ENCODE data around the gene SH3BP2. TPM values are rescaled to one million over a fixed set of nuclear protein-coding genes. Genes with fewer than 3 reads are reported as not detected.

SH3BP2 gene
- polyA plus RNA-seq, 1 of the 3 experiments (the other 2 are of a cell fraction): 25.2 TPM

DNA sequence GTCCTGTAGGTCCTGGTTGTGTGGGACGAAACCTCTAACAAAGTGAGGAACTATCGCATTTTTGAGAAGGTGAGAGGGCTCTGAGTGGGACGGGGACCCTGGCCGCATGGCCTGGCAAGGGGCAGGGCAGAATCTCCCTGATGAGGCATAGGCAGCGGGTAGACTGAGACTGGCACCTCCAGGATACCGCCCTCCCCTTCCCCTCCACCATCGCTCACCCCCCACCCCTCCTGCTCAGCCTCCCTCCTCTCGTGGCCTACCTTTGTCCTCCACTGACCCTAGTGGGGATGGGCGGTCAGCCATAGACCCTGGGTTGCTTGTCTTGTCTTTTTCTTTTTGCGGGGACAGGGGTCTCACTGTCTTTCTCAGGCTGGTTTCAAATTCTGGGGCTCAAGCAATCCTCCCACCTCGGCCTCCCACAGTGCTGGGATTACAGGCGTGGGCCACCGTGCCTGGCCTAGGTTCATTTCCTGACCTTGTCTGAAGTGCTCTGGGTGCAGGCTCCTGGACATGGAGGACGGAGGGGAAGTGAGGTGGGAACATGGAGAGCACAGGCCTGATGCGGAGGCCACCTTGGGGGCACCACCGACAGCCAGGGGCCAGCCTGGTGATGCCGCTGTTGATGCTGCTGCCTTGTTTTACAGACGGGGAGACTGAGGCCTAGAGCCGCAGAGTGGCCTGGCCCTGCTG, 40.2 kb downstream of the SH3BP2 start:
- Histone ChIP-seq H2AFZ (ENCODE audit: low read depth) (no peak overlapping the region), H4K20me1 (ENCODE audit: insufficient read depth) (no peaks in the 10 kb centered on the region), H3F3A (replicated peaks; ENCODE audit: insufficient read depth) (peaks cover 2% of the 10 kb centered on the region), H3K27me3 (ENCODE audit: insufficient read depth) (no peaks in the 10 kb centered on the region), H3K9me2 (no peaks in the 10 kb centered on the region), H3K4me2 (no peak overlapping the region), H3K4me1 (ENCODE audit: control insufficient read depth in 1 of 2, insufficient read depth in 2 of 2, low read depth in 1 of 2, low read length in 1 of 2) (peaks cover 2 to 6% of the 10 kb centered on the region in 2 experiments; a peak in 2 of 4 replicates), H3K9ac (no peak overlapping the region), H3K79me2 (ENCODE audit: insufficient read depth) (no peaks in the 10 kb centered on the region), H3K36me3 (replicated peaks in 1 of 2; ENCODE audit: control insufficient read depth in 1 of 2, insufficient read depth in 2 of 2, low read length in 1 of 2) (peaks cover 0 to 29% of the 10 kb centered on the region in 2 experiments), H3K9me3 (no peaks in the 10 kb centered on the region), H3K4me3 (ENCODE audit: low read depth in 2 of 2, low read length in 1 of 2) (no peak overlapping the region), H3K27ac (ENCODE audit: low read depth in 2 of 2, low read length in 1 of 2) (no peak overlapping the region)
- POLR2A ChIA-PET: interaction anchor here (0.8 kb wide), 1 partner anchor 10 kb away, joined by 3 read pairs; the partner anchor contains the start of gene ADD1
- DNase-seq: no peak
- WGBS (ENCODE audit: low lambda C conversion rate): 84% methylated on average over 13 of the region's 19 CpGs
- TF ChIP-seq SMC3 (IDR thresholded peaks at IDR 0.05; ENCODE audit: low read depth, low read length) (no peak), GABPA (IDR thresholded peaks at IDR 0.05; ENCODE audit: low read depth) (no peak), TEAD4 (IDR thresholded peaks at IDR 0.05; ENCODE audit: borderline replicate concordance, insufficient read depth) (no peak), RAD21 (IDR thresholded peaks at IDR 0.05; ENCODE audit: low read length) (no peak)
- CTCF ChIA-PET: no interaction called here

DNA sequence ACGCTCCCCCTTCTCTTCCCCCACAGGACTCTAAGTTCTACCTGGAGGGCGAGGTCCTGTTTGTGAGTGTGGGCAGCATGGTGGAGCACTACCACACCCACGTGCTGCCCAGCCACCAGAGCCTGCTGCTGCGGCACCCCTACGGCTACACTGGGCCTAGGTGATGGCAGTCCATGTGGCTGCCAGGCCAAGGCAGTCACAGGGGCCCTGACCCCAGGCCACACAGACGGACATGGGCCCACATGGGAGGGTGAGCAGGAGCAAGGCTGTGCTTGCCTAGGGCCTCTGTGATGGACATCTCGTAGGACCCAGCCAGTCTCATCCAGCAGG, 40.8 kb downstream of the SH3BP2 start:
- no peaks in the 10 kb centered on the region for H3K9me3 ChIP-seq
- H3K9me2 ChIP-seq: no peaks in the 10 kb centered on the region
- H3K27ac ChIP-seq (ENCODE audit: low read depth in 2 of 2, low read length in 1 of 2): no peak overlapping the region
- peaks cover 5% of the 10 kb centered on the region for H3F3A ChIP-seq (replicated peaks; ENCODE audit: insufficient read depth)
- no peak overlapping the region for H3K4me2 ChIP-seq
- TF ChIP-seq SIN3A (IDR thresholded peaks at IDR 0.05; ENCODE audit: borderline replicate concordance, low read depth, low read length) (no peak), YY1 (IDR thresholded peaks at IDR 0.05; ENCODE audit: low read depth) (no peak), SMC3 (IDR thresholded peaks at IDR 0.05; ENCODE audit: low read depth, low read length) (no peak), TCF12 (IDR thresholded peaks at IDR 0.05) (no peak), POLR2AphosphoS5 (IDR thresholded peaks at IDR 0.05; ENCODE audit: low read depth, low read length) (no peak), RAD21 (IDR thresholded peaks at IDR 0.05; ENCODE audit: low read length) (no peak), EP300 (IDR thresholded peaks at IDR 0.05; ENCODE audit: borderline replicate concordance in 1 of 2, low read depth in 1 of 2, low read length in 1 of 2) (no peak)
- TF ChIP-seq, protein P1, sequence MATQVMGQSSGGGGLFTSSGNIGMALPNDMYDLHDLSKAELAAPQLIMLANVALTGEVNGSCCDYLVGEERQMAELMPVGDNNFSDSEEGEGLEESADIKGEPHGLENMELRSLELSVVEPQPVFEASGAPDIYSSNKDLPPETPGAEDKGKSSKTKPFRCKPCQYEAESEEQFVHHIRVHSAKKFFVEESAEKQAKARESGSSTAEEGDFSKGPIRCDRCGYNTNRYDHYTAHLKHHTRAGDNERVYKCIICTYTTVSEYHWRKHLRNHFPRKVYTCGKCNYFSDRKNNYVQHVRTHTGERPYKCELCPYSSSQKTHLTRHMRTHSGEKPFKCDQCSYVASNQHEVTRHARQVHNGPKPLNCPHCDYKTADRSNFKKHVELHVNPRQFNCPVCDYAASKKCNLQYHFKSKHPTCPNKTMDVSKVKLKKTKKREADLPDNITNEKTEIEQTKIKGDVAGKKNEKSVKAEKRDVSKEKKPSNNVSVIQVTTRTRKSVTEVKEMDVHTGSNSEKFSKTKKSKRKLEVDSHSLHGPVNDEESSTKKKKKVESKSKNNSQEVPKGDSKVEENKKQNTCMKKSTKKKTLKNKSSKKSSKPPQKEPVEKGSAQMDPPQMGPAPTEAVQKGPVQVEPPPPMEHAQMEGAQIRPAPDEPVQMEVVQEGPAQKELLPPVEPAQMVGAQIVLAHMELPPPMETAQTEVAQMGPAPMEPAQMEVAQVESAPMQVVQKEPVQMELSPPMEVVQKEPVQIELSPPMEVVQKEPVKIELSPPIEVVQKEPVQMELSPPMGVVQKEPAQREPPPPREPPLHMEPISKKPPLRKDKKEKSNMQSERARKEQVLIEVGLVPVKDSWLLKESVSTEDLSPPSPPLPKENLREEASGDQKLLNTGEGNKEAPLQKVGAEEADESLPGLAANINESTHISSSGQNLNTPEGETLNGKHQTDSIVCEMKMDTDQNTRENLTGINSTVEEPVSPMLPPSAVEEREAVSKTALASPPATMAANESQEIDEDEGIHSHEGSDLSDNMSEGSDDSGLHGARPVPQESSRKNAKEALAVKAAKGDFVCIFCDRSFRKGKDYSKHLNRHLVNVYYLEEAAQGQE (IDR thresholded peaks at IDR 0.05; ENCODE audit: low read depth, low read length): no peak
- no peak overlapping the region for H3K9ac ChIP-seq
- 96% methylated on average over 4 of the region's 7 CpGs for WGBS (ENCODE audit: low lambda C conversion rate)
- no peaks in the 10 kb centered on the region for H4K20me1 ChIP-seq (ENCODE audit: insufficient read depth)
- ChIA-PET POLR2A (interaction anchor here (0.8 kb wide), 1 partner anchor 10 kb away, joined by 3 read pairs; the partner anchor contains the start of gene ADD1), CTCF (interaction anchor here (1.2 kb wide), 1 partner anchor 12 kb away, joined by 3 read pairs; no protein-coding TSS in a partner anchor)
- no peaks in the 10 kb centered on the region for H3K79me2 ChIP-seq (ENCODE audit: insufficient read depth)
- H3K4me3 ChIP-seq (ENCODE audit: low read depth in 2 of 2, low read length in 1 of 2): no peak overlapping the region
- peaks cover 2 to 6% of the 10 kb centered on the region in 2 experiments; a peak in 2 of 4 replicates for H3K4me1 ChIP-seq (ENCODE audit: control insufficient read depth in 1 of 2, insufficient read depth in 2 of 2, low read depth in 1 of 2, low read length in 1 of 2)
- H3K27me3 ChIP-seq (ENCODE audit: insufficient read depth): no peaks in the 10 kb centered on the region
- H3K36me3 ChIP-seq (replicated peaks in 1 of 2; ENCODE audit: control insufficient read depth in 1 of 2, insufficient read depth in 2 of 2, low read length in 1 of 2): peaks cover 0 to 29% of the 10 kb centered on the region in 2 experiments
- no peak for DNase-seq
- H2AFZ ChIP-seq (ENCODE audit: low read depth): no peak overlapping the region

All from SK-N-SH (cell line).